Omental fat pad (tissue), 4 donors: ENCODE results near the gene PTEN. TPM values are rescaled to one million over a fixed set of nuclear protein-coding genes. Genes with fewer than 3 reads are reported as not detected.
"Not testable (repeated sequence)": the region's sequence is repeated elsewhere in the genome, so short reads cannot be mapped to it uniquely, and the experiment has no call there.

Source experiments
- ATAC-seq: fragments of 150-250 bp; one replicate; pipeline ENCODE4 v1.9.1; 2016; ENCODE audit warnings: mild to moderate bottlenecking, moderate library complexity; ENCODE audit not compliant: low FRiP score
- DNase-seq: peaks from one replicate; pipeline ENCODE4 v3.0.0-alpha.2; 2019; ENCODE audit warnings: low spot score
- CTCF ChIP-seq, 3 donors: fragments of 450-650 bp; IDR thresholded peaks; one replicate each; pipeline ENCODE4 v1.5.1; 2016 to 2017; ENCODE audit warnings: antibody characterized with exemption in 3 of 3, mild to moderate bottlenecking in 3 of 3, moderate library complexity in 2 of 3
- total RNA-seq, 4 donors: library from RNA; depleted of rRNA; stranded (reverse); fragments of >200 nt; gene quantifications; one replicate each; pipeline ENCODE4 v1.1.0, GENCODE V29; 2016

PTEN gene
- total RNA-seq, 4 donors from 2014 or later = 167 to 352 (median 285) TPM

- ATAC-seq = no peak
- DNase-seq = no peak
- no peak for TF ChIP-seq CTCF (IDR thresholded peaks at IDR 0.05)
Measured at GRCh38 chr10:87865241-87865881, 1.9 kb downstream of the PTEN start.

- no peak for ATAC-seq
Measured at GRCh38 chr10:87866412-87866974, 3.1 kb downstream of the PTEN start.

DNA sequence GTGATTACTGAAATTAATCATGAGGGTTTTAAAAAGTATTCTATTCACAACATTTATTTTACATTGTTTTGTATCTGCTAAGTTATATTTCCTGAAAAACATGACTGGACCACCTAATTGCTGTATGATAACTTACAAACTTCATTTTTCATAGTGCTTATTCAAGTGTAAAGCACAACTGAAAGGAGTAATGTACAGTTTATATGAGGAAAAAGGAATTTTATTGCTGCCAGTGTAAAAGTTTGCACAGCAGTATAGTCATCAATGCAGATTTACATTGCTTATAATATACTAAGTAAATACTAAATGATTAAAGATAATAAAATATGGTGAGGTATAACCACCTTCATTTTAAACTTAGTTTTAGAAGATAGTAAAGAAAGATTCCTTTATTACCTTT, 4.0 kb downstream of the PTEN start:
- TF ChIP-seq CTCF (IDR thresholded peaks at IDR 0.05) = no peak
- no peak for DNase-seq
- ATAC-seq = no peak

More at GRCh38 chr10:87866412-87866974, 3.1 kb downstream of the PTEN start:
- no peak for DNase-seq
- no peak for TF ChIP-seq CTCF (IDR thresholded peaks at IDR 0.05)

DNA sequence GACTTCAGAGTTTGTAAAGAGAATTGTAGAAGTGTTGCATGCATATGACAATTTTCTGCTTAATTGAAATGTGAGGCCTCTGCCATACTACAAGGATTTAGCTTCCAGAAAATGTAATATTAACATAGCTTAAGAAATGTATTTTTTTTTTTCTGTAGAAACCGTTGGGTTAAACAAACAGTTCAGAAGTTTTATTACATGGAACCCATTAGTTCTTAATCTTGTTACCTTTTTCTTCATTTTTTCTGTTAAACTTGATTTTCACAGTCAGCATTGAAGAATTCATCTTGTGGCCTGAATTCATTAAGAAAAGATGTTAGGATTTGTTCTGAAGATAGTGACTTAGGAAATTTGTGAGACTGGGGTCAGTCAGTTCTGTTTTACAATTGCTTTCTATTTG, 4.9 kb downstream of the PTEN start:
- ATAC-seq (no peak), DNase-seq (no peak)
- TF ChIP-seq CTCF (IDR thresholded peaks at IDR 0.05) = no peak

- not testable (repeated sequence) for ATAC-seq, DNase-seq
Measured at GRCh38 chr10:87869139-87869538, 5.7 kb downstream of the PTEN start.

- no peak for TF ChIP-seq CTCF (IDR thresholded peaks at IDR 0.05)
- DNase-seq (no peak), ATAC-seq (no peak)
Measured at GRCh38 chr10:87869773-87870551, 6.5 kb downstream of the PTEN start.

DNA sequence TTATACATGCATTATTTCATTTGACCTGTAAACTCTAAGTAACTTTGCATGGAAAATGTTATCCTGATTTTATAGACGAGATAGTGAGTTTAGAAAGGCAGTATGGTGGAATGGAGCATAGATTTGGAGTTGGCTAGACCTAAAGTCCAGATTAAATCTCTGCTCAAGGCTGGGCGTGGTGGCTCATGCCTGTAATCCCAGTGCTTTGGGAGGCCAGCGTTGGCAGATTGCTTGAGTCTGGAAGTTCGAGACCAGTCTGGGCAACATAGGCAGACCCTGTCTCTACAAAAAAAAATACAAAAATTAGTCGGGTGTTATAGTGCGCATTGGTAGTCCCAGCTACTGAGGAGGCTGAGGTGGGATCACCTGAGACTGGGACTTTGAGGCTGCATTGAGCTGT, 9.4 kb downstream of the PTEN start:
- TF ChIP-seq CTCF (IDR thresholded peaks at IDR 0.05) = no peak
- ATAC-seq = no peak
- no peak for DNase-seq
